Loucy (cell line): ENCODE results near the gene C1QL4.

ENCODE experiments used
- H2AFZ ChIP-seq: fragments of 200-600 bp; sonication (generic); 2 replicates; pipeline ENCODE4 v1.6.0; 2016; ENCODE audit warnings: antibody characterized with exemption, mild to moderate bottlenecking, low read length, moderate library complexity
- H3F3A ChIP-seq: fragments of 200-600 bp; 2 replicates; pipeline ENCODE4 v1.6.0; 2016; ENCODE audit warnings: antibody characterized with exemption, low read depth, mild to moderate bottlenecking
- H3K27me3 ChIP-seq: fragments of 200-600 bp; sonication (generic); 2 replicates; pipeline ENCODE4 v1.6.1; 2014; ENCODE audit warnings: low read length, mild to moderate bottlenecking; ENCODE audit not compliant: insufficient read depth, poor library complexity, severe bottlenecking
- H3K36me3 ChIP-seq: fragments of 200-600 bp; sonication (generic); 2 replicates; pipeline ENCODE4 v1.6.1; 2016; ENCODE audit warnings: low read length; ENCODE audit not compliant: insufficient read depth
- H3K4me1 ChIP-seq: fragments of 200-600 bp; sonication (generic); 2 replicates; pipeline ENCODE4 v1.5.1; 2014; ENCODE audit warnings: low read length, mild to moderate bottlenecking; ENCODE audit not compliant: insufficient read depth, poor library complexity, severe bottlenecking
- H3K4me2 ChIP-seq: fragments of 200-600 bp; sonication (generic); 2 replicates; pipeline ENCODE4 v1.6.0; 2014; ENCODE audit warnings: antibody characterized with exemption, low read length, low read depth, mild to moderate bottlenecking; ENCODE audit not compliant: poor library complexity, severe bottlenecking
- H3K4me3 ChIP-seq: fragments of 200-600 bp; sonication (generic); 2 replicates; pipeline ENCODE4 v1.5.1; 2014; ENCODE audit warnings: low read length, mild to moderate bottlenecking, mixed read lengths; ENCODE audit not compliant: poor library complexity, severe bottlenecking
- H3K79me2 ChIP-seq: fragments of 200-600 bp; sonication (generic); 2 replicates; pipeline ENCODE4 v1.6.1; 2014; ENCODE audit warnings: low read length; ENCODE audit not compliant: insufficient read depth
- H3K9ac ChIP-seq: fragments of 200-600 bp; sonication (generic); 2 replicates; pipeline ENCODE4 v1.6.0; 2014; ENCODE audit warnings: mild to moderate bottlenecking, low read depth, low read length, moderate library complexity; ENCODE audit not compliant: poor library complexity, severe bottlenecking
- H3K9me2 ChIP-seq: fragments of 200-600 bp; sonication (generic); replicated peaks from 2 replicates; pipeline ENCODE4 v1.6.1; 2016; ENCODE audit warnings: low read depth, low read length, mixed read lengths
- H3K9me3 ChIP-seq: fragments of 200-600 bp; sonication (generic); 2 replicates; pipeline ENCODE4 v1.6.1; 2014; ENCODE audit warnings: mild to moderate bottlenecking, antibody characterized with exemption, low read length, low read depth; ENCODE audit not compliant: insufficient read depth
- H4K20me1 ChIP-seq: fragments of 200-600 bp; sonication (generic); 2 replicates; pipeline ENCODE4 v1.6.0; 2014; ENCODE audit warnings: antibody characterized with exemption, low read length, mild to moderate bottlenecking; ENCODE audit not compliant: insufficient read depth, poor library complexity, severe bottlenecking
- CTCF ChIP-seq: fragments of 200-600 bp; sonication (generic); conservative IDR thresholded peaks from 2 replicates; pipeline ENCODE4 v1.5.1; 2014; ENCODE audit warnings: mild to moderate bottlenecking, antibody characterized with exemption, low read length
- EZH2phosphoT487 ChIP-seq: fragments of 200-600 bp; IDR thresholded peaks from 2 replicates; pipeline ENCODE4 v1.6.1; 2018; ENCODE audit warnings: antibody characterized with exemption, mild to moderate bottlenecking, moderate library complexity, borderline replicate concordance

The C1QL4 gene

GRCh38 chr12:49294086-49294803, 42.7 kb downstream of the C1QL4 start:
- H4K20me1 ChIP-seq, result no peaks in the 10 kb centered on the region
- H3K4me3 ChIP-seq, result no peak overlapping the region
- no peaks in the 10 kb centered on the region for H3F3A ChIP-seq
- TF ChIP-seq CTCF, result no peak
- TF ChIP-seq EZH2phosphoT487, result no peak
- H3K4me1 ChIP-seq, result no peaks in the 10 kb centered on the region
- H3K9ac ChIP-seq, result no peak overlapping the region
- H3K79me2 ChIP-seq, result no peaks in the 10 kb centered on the region
- no peaks in the 10 kb centered on the region for H3K27me3 ChIP-seq
- H3K36me3 ChIP-seq, result no peaks in the 10 kb centered on the region
- H3K4me2 ChIP-seq, result no peak overlapping the region
- H2AFZ ChIP-seq, result no peak overlapping the region
- no peaks in the 10 kb centered on the region for H3K9me3 ChIP-seq
- H3K9me2 ChIP-seq, result no peaks in the 10 kb centered on the region

- Histone ChIP-seq H2AFZ (no peak overlapping the region), H3K9ac (no peak overlapping the region), H3K4me3 (no peak overlapping the region), H3K36me3 (no peaks in the 10 kb centered on the region), H3K27me3 (no peaks in the 10 kb centered on the region), H4K20me1 (no peaks in the 10 kb centered on the region), H3K9me2 (no peaks in the 10 kb centered on the region), H3F3A (no peaks in the 10 kb centered on the region), H3K9me3 (no peaks in the 10 kb centered on the region), H3K4me1 (no peaks in the 10 kb centered on the region), H3K4me2 (no peak overlapping the region), H3K79me2 (no peaks in the 10 kb centered on the region)
- TF ChIP-seq EZH2phosphoT487 (no peak), CTCF (no peak)
Measured at GRCh38 chr12:49293056-49293956, 43.7 kb downstream of the C1QL4 start.

DNA sequence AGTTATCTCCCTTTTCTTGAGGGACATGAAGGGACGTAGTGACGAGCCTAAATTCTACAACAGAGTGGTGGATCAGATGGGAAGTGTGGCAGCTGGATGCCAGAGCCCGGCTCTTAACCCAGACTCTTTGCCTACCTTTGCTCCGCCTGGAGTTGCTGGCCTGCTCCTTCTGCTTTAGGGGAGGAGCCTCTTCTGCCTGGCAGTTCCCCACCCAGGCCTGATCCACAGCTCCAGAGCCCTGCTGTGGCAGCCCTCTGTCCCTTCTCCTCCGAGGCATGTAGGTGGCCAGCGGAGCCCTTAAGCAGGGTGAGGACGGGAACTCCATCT, 44.3 kb downstream of the C1QL4 start:
- Histone ChIP-seq H3K9ac (no peak overlapping the region), H3K9me3 (no peaks in the 10 kb centered on the region), H3K4me2 (no peak overlapping the region), H3K4me1 (no peaks in the 10 kb centered on the region), H3K4me3 (no peak overlapping the region), H3K79me2 (no peaks in the 10 kb centered on the region), H4K20me1 (no peaks in the 10 kb centered on the region), H3K27me3 (no peaks in the 10 kb centered on the region), H3K9me2 (no peaks in the 10 kb centered on the region), H3F3A (no peaks in the 10 kb centered on the region), H3K36me3 (no peaks in the 10 kb centered on the region), H2AFZ (no peak overlapping the region)
- no peak for TF ChIP-seq EZH2phosphoT487
- TF ChIP-seq CTCF, result no peak
